Peyer's patch (tissue), 4 donors: ENCODE results near the gene DGCR2. TPM values are rescaled to one million over a fixed set of nuclear protein-coding genes. Genes with fewer than 3 reads are reported as not detected.
"Not testable (repeated sequence)": the region's sequence is repeated elsewhere in the genome, so short reads cannot be mapped to it uniquely, and the experiment has no call there.

ENCODE experiments used
- DNase-seq, 3 donors: peaks; one replicate each; pipeline ENCODE4 v3.0.0-alpha.2; 2017 to 2019
- H3K27ac ChIP-seq, 4 donors: fragments of 200-600 bp; sonication (generic); one replicate each; pipeline ENCODE4 v1.5.1; 2016 to 2019
- H3K27me3 ChIP-seq, 2 donors: fragments of 200-600 bp; sonication (generic); one replicate each; pipeline ENCODE4 v1.5.1; 2019
- H3K36me3 ChIP-seq, 3 donors: fragments of 200-600 bp; sonication (generic); one replicate each; pipeline ENCODE4 v1.5.1; 2016 to 2019
- H3K4me1 ChIP-seq, 4 donors: fragments of 200-600 bp; sonication (generic); one replicate each; pipeline ENCODE4 v1.5.1; 2016 to 2019
- H3K4me3 ChIP-seq, 4 donors: fragments of 200-600 bp; sonication (generic); 1 replicate in 3 of 4; 2 replicates in 1 of 4; pipeline ENCODE4 v1.5.1; 2016 to 2019; ENCODE audit warnings: mild to moderate bottlenecking in 1 of 4
- H3K9me3 ChIP-seq, 4 donors: fragments of 200-600 bp; sonication (generic); one replicate each; pipeline ENCODE4 v1.5.1; 2016 to 2019; ENCODE audit warnings: mild to moderate bottlenecking in 1 of 4
- POLR2A ChIP-seq, 2 donors: fragments of 450-650 bp; IDR thresholded peaks; one replicate each; pipeline ENCODE4 v1.5.1; 2017; ENCODE audit warnings: antibody characterized with exemption in 2 of 2, mild to moderate bottlenecking in 2 of 2, moderate library complexity in 2 of 2
- total RNA-seq, 4 donors: library from RNA; depleted of rRNA; stranded (reverse); fragments of >200 nt; gene quantifications; one replicate each; pipeline ENCODE4 v1.1.0, GENCODE V29; 2016
- TF ChIP-seq, protein P1 (sequence below), 6 experiments: fragments of 450-650 bp in 4 of 6; fragments of 200-600 bp in 2 of 6; sonication (generic) in 1 of 6; IDR thresholded peaks; one replicate each; pipeline ENCODE4 v1.5.1; 2017 to 2019; ENCODE audit warnings: antibody characterized with exemption in 6 of 6, mild to moderate bottlenecking in 3 of 6, moderate library complexity in 1 of 6

DGCR2 gene
- total RNA-seq, 4 donors from 2014 or later, result 49.5 to 101 (median 92.1) TPM

DNA sequence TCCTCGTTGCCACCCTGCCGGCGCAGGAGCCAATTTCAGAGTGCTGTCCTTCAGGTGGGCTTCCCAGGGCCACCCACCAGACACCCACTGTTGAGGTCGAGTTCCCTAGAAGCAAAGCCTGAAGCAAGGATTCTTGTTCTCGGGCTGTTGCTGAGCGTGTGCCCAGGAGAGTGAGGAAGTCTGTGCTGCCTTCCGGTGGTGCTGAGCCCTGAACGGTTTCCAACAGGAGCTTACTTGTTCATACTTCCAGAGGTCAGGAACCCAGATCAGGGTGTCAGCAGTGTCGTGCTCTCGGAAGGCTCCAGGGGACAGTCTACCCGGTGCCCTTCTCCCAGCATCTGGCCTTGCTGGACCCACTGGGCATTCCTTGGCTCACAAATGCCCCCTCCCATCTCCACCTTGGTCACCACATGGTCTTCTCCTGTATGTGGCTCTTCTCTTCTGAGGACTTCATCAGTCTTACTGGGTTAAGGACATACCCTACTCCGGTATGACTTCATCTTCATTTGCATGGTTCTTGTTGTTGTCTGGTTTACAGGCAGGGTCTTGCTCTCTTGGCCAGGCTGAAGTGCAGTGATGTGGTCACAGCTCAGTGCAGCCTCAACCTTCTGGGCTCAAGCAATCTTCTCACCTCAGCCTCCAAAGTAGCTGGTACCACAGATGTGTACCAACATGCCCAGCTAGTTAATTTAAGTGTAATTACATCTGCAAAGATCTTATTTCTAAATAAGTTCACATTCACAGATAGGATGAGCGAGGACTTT is 45.1 kb upstream of the DGCR2 start:
- Histone ChIP-seq H3K27me3 (peaks cover 0 to 25% of the 10 kb centered on the region in 2 donors), H3K4me1 (peaks cover 3 to 23% (median 15%) of the 10 kb centered on the region in 4 donors), H3K9me3 (no peaks in the 10 kb centered on the region), H3K36me3 (no peaks in the 10 kb centered on the region), H3K27ac (no peak overlapping the region), H3K4me3 (no peak overlapping the region)
- TF ChIP-seq POLR2A (IDR thresholded peaks at IDR 0.05), result no peak
- DNase-seq, result no peak

DNA sequence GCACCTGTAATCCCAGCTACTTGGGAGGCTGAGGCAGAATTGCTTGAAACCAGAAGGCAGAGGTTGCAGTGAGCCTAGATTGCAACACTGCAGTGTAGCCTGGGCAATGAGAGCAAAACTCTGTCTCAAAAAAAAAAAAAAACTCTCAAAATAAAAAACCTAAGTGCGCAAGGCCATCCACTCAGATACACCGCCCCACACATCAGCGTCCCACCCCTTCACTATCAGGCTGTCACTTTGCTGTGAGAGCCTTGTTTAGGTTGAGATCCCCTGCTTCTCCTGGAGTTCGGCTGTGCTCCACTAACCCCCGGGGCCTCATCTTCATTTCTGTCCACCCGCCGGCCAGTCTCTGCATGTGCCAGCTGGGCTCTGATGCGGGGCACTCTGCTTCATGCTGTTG is 44.2 kb upstream of the DGCR2 start:
- no peak for DNase-seq
- no peaks in the 10 kb centered on the region for H3K36me3 ChIP-seq
- H3K4me1 ChIP-seq, result peaks cover 3 to 19% (median 10%) of the 10 kb centered on the region in 4 donors
- H3K4me3 ChIP-seq, result no peak overlapping the region
- H3K27ac ChIP-seq, result no peak overlapping the region
- no peaks in the 10 kb centered on the region for H3K9me3 ChIP-seq
- H3K27me3 ChIP-seq, result peaks cover 0 to 25% of the 10 kb centered on the region in 2 donors
- TF ChIP-seq POLR2A (IDR thresholded peaks at IDR 0.05), result no peak
- TF ChIP-seq, protein P1, sequence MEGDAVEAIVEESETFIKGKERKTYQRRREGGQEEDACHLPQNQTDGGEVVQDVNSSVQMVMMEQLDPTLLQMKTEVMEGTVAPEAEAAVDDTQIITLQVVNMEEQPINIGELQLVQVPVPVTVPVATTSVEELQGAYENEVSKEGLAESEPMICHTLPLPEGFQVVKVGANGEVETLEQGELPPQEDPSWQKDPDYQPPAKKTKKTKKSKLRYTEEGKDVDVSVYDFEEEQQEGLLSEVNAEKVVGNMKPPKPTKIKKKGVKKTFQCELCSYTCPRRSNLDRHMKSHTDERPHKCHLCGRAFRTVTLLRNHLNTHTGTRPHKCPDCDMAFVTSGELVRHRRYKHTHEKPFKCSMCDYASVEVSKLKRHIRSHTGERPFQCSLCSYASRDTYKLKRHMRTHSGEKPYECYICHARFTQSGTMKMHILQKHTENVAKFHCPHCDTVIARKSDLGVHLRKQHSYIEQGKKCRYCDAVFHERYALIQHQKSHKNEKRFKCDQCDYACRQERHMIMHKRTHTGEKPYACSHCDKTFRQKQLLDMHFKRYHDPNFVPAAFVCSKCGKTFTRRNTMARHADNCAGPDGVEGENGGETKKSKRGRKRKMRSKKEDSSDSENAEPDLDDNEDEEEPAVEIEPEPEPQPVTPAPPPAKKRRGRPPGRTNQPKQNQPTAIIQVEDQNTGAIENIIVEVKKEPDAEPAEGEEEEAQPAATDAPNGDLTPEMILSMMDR (IDR thresholded peaks at IDR 0.05), result no peak

DNA sequence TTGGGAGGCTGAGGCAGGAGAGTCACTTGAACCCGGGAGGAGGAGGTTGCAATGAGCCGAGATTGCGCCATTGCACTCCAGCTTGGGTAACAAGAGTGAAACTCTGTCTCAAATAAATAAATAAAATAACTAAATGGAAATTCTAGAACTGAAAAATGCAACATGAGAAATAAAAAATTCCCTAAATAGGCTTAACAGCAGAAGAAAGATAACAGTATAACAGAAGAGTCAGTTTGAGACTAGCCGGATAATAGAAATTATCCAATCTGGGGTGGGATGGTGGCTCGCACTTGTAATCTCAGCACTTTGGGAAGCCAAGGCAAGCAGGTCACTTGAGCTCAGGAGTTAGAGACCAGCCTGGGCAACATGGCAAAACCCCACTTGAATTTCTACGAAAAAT is 42.2 kb upstream of the DGCR2 start:
- Histone ChIP-seq H3K27me3 (peaks cover 0 to 18% of the 10 kb centered on the region in 2 donors), H3K36me3 (no peaks in the 10 kb centered on the region), H3K4me1 (peaks cover 0 to 4% (median 2%) of the 10 kb centered on the region in 4 donors), H3K9me3 (no peaks in the 10 kb centered on the region), H3K27ac (no peak overlapping the region), H3K4me3 (no peak overlapping the region)
- no peak for DNase-seq
- no peak for TF ChIP-seq POLR2A (IDR thresholded peaks at IDR 0.05)
- TF ChIP-seq, protein P1 (IDR thresholded peaks at IDR 0.05), result no peak

DNA sequence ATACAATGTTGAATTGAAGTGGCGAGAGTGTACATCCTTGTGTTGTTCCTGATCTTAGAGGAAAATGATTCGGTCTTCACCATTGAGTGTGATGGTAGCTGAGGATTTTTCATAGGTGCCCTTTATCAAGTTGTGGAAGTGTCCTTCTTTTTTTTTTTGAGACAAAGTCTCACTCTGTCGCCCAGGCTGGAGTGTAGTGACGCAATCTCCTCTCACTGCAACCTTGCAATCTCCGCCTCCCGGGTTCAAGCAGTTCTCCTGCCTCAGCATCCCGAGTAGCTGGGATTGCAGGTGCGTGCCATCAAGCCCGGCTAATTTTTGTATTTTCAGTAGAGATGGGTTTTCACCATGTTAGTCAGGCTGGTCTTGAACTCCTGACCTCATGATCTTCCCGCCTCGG is 36.4 kb upstream of the DGCR2 start:
- H3K27me3 ChIP-seq, H3K9me3 ChIP-seq, DNase-seq, H3K4me1 ChIP-seq, H3K4me3 ChIP-seq, H3K27ac ChIP-seq, H3K36me3 ChIP-seq: not testable (repeated sequence)

DNA sequence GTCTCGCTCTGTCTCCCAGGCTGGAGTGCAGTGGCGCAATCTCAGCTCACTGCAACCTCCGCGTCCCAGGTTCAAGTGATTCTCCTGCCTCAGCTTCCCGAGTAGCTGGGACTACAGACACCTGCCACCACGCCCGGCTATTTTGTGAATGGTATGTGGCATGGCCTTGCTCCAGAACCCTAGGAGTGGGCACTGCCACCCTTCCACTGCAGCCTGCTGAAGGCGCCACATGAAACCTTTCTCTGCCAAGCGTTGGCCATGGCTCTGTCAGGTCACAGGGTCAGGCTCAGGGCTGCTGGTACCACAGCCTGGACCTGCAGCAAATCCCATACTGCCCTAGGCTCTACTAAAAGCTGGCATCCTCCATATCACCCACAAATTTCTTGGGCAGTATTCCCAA is 33.9 kb upstream of the DGCR2 start:
- H3K9me3 ChIP-seq, H3K4me3 ChIP-seq, H3K36me3 ChIP-seq, H3K27me3 ChIP-seq, H3K4me1 ChIP-seq, H3K27ac ChIP-seq, DNase-seq: not testable (repeated sequence)

DNA sequence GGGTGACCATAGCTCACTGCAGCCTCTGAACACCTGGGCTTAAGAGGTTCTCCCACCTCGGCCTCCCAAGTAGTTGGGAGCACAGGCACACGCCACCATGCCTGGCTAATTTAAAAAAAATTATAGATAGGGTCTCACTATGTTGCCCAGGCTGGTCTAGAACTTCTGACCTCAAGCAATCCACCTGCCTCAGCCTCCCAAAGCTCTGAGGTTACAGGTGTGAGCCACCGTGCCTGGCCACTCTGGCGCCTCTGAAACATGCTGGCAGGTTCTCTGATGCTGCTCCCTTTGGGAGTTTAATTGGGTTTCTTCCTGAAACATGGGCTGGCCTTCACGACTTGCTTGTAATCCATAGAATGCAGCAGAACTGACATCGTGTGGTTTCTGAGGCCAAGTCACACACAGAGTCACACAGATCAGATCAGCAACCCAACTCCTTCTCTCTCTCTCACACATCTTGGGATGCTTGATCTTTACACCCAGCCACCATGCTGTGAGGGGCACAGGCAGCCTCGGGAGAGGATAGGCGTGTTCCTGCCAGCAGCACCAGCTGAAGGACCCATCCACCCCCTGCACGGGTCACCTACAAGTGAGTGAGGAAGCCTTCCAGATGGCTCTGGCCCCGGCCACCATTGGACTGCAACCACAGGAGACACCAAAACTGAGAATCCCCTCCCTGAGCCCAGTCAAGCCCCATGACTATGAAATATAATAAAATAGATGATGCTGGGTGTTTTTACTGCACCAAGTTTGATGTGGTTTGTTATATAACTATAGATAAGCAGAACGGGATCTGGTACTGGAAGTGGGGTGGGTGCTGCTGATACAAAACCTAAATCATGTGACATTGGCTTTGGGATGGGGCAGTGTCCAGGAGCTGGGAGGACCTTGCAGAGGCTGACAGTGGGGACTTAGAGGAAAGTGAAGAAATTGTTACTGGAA is 31.0 kb upstream of the DGCR2 start:
- Histone ChIP-seq H3K4me1 (peaks cover 0 to 16% (median 3%) of the 10 kb centered on the region in 4 donors), H3K27ac (no peak overlapping the region), H3K36me3 (no peaks in the 10 kb centered on the region), H3K9me3 (peaks cover 0 to 3% (median 0%) of the 10 kb centered on the region in 4 donors), H3K4me3 (no peak overlapping the region), H3K27me3 (peaks cover 0 to 25% of the 10 kb centered on the region in 2 donors)
- DNase-seq, result no peak
- TF ChIP-seq, protein P1 (IDR thresholded peaks at IDR 0.05), result no peak
- no peak for TF ChIP-seq POLR2A (IDR thresholded peaks at IDR 0.05)
